Endothelial cell of umbilical vein (primary cell): ENCODE measurements around the gene EDARADD.

ENCODE experiments used
- EZH2 ChIP-seq: IDR thresholded peaks from 2 replicates; pipeline ENCODE4 v1.6.1; 2012; ENCODE audit warnings: borderline replicate concordance, low read depth, mild to moderate bottlenecking, moderate library complexity, low read length, inconsistent platforms; ENCODE audit not compliant: severe bottlenecking
- POLR2AphosphoS5 ChIP-seq: IDR thresholded peaks from 2 replicates; pipeline ENCODE4 v1.6.1; 2012; ENCODE audit warnings: low read depth, mild to moderate bottlenecking, control low read depth, low read length, moderate library complexity; ENCODE audit not compliant: insufficient read depth
- TF ChIP-seq, protein P1 (sequence below), 2 donors: IDR thresholded peaks; 1 replicate in 1 of 2; 2 replicates in 1 of 2; pipeline ENCODE4 v1.5.1; 2011; ENCODE audit warnings: low read length in 2 of 2, mild to moderate bottlenecking in 2 of 2, moderate library complexity in 2 of 2, control low read depth in 1 of 2, inconsistent platforms in 1 of 2, low read depth in 1 of 2; ENCODE audit not compliant: insufficient read depth in 1 of 2; ENCODE audit errors: extremely low read depth in 1 of 2

- TF ChIP-seq, protein P1, sequence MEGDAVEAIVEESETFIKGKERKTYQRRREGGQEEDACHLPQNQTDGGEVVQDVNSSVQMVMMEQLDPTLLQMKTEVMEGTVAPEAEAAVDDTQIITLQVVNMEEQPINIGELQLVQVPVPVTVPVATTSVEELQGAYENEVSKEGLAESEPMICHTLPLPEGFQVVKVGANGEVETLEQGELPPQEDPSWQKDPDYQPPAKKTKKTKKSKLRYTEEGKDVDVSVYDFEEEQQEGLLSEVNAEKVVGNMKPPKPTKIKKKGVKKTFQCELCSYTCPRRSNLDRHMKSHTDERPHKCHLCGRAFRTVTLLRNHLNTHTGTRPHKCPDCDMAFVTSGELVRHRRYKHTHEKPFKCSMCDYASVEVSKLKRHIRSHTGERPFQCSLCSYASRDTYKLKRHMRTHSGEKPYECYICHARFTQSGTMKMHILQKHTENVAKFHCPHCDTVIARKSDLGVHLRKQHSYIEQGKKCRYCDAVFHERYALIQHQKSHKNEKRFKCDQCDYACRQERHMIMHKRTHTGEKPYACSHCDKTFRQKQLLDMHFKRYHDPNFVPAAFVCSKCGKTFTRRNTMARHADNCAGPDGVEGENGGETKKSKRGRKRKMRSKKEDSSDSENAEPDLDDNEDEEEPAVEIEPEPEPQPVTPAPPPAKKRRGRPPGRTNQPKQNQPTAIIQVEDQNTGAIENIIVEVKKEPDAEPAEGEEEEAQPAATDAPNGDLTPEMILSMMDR (IDR thresholded peaks at IDR 0.05; ENCODE audit: extremely low read depth in 1 of 2, insufficient read depth in 1 of 2, low read depth in 1 of 2, low read length in 2 of 2): no peak
- TF ChIP-seq POLR2AphosphoS5: no peak
- TF ChIP-seq EZH2: no peak
Observed at GRCh38 chr1:236356141-236356540, 37.9 kb upstream of the EDARADD start.
